ENCODE data around the gene CAPN15. TPM values are rescaled to one million over a fixed set of nuclear protein-coding genes. Genes with fewer than 3 reads are reported as not detected.

Gene CAPN15
- total RNA-seq, 6 experiments from 2014 or later: 35.3 to 41.4 (median 40.2) TPM

GRCh38 chr16:582218-582613, 54.7 kb downstream of the CAPN15 start:
- DNase-seq: no peak
- no peak overlapping the region for H3K4me3 Mint-ChIP-seq
- peaks cover 3% of the 10 kb centered on the region for H3K27me3 Mint-ChIP-seq (ENCODE audit: insufficient read depth)
- peaks cover 13% of the 10 kb centered on the region for H3K4me1 Mint-ChIP-seq (ENCODE audit: low read depth)
- no peak for TF ChIP-seq CTCF (IDR thresholded peaks at IDR 0.05)
- H3K27ac Mint-ChIP-seq: no peak overlapping the region
- peaks cover under 1% of the 10 kb centered on the region; the same call in 1 of the 2 replicates for H3K36me3 Mint-ChIP-seq (ENCODE audit: low read depth)
- H3K9me3 Mint-ChIP-seq: no peaks in the 10 kb centered on the region

GRCh38 chr16:582614-583331, 55.3 kb downstream of the CAPN15 start:
- H3K4me3 Mint-ChIP-seq: no peak overlapping the region
- H3K36me3 Mint-ChIP-seq (ENCODE audit: low read depth): peaks cover 4% of the 10 kb centered on the region; the same call in 1 of the 2 replicates
- TF ChIP-seq CTCF (IDR thresholded peaks at IDR 0.05): 0 out of 2 replicates have a peak, but pooled peaks have one; percentile 16
- peaks cover 4% of the 10 kb centered on the region for H3K27me3 Mint-ChIP-seq (ENCODE audit: insufficient read depth)
- peaks cover 18% of the 10 kb centered on the region for H3K4me1 Mint-ChIP-seq (ENCODE audit: low read depth)
- no peak for DNase-seq
- no peak overlapping the region for H3K27ac Mint-ChIP-seq
- no peaks in the 10 kb centered on the region for H3K9me3 Mint-ChIP-seq

GRCh38 chr16:583470-583814, 55.9 kb downstream of the CAPN15 start:
- H3K27me3 Mint-ChIP-seq (ENCODE audit: insufficient read depth): peaks cover 4% of the 10 kb centered on the region
- H3K36me3 Mint-ChIP-seq (ENCODE audit: low read depth): peaks cover 4% of the 10 kb centered on the region; the same call in 1 of the 2 replicates
- no peak overlapping the region for H3K27ac Mint-ChIP-seq
- no peaks in the 10 kb centered on the region for H3K9me3 Mint-ChIP-seq
- H3K4me3 Mint-ChIP-seq: no peak overlapping the region
- TF ChIP-seq CTCF (IDR thresholded peaks at IDR 0.05): no peak
- DNase-seq: no peak
- peaks cover 18% of the 10 kb centered on the region for H3K4me1 Mint-ChIP-seq (ENCODE audit: low read depth)

GRCh38 chr16:583815-584591, 56.5 kb downstream of the CAPN15 start:
- H3K27me3 Mint-ChIP-seq (ENCODE audit: insufficient read depth): peaks cover 4% of the 10 kb centered on the region
- TF ChIP-seq CTCF (IDR thresholded peaks at IDR 0.05): no peak
- no peak overlapping the region for H3K27ac Mint-ChIP-seq
- H3K4me1 Mint-ChIP-seq (ENCODE audit: low read depth): peaks cover 18% of the 10 kb centered on the region
- H3K36me3 Mint-ChIP-seq (ENCODE audit: low read depth): peaks cover 4% of the 10 kb centered on the region; the same call in 1 of the 2 replicates
- H3K4me3 Mint-ChIP-seq: no peak overlapping the region
- no peaks in the 10 kb centered on the region for H3K9me3 Mint-ChIP-seq
- no peak for DNase-seq

GRCh38 chr16:585351-585750, 57.8 kb downstream of the CAPN15 start:
- Mint-ChIP-seq H3K36me3 (ENCODE audit: low read depth) (peaks cover 4% of the 10 kb centered on the region; the same call in 1 of the 2 replicates), H3K9me3 (no peaks in the 10 kb centered on the region), H3K27ac (no peak overlapping the region), H3K4me3 (no peak overlapping the region), H3K27me3 (ENCODE audit: insufficient read depth) (peaks cover 9% of the 10 kb centered on the region), H3K4me1 (ENCODE audit: low read depth) (peaks cover 18% of the 10 kb centered on the region)
- DNase-seq: no peak
- 0 out of 2 replicates have a peak, but pooled peaks have one; percentile 17 for TF ChIP-seq CTCF (IDR thresholded peaks at IDR 0.05)
